GM21619 (cell line): ENCODE measurements around the gene SRMS.

Experiments used
- ATAC-seq: cut with Tn5 transposase; IDR thresholded peaks from one replicate; pipeline ENCODE4 v1.9.1; 2021; ENCODE audit not compliant: unreplicated experiment

SRMS gene

DNA sequence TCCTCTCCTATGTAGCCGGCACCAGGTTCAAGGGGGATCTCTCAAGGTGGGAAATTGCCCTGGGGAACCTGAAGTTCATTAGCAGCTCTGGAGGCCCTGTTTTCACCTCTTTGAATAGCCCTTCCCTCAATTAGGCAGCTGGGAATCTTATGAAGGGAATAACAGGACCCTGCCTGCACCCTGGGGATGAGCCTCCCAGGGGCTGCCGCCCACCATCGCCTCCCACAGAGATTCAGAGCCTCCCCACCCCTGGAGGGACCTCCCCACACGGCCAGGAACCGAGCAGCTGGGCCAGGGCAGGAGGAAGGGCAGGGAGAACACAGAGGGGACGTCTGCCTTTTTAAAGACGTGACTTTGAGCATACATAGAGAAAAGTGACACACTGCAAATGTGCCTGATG is 44.0 kb downstream of the SRMS start:
- no peak for ATAC-seq

DNA sequence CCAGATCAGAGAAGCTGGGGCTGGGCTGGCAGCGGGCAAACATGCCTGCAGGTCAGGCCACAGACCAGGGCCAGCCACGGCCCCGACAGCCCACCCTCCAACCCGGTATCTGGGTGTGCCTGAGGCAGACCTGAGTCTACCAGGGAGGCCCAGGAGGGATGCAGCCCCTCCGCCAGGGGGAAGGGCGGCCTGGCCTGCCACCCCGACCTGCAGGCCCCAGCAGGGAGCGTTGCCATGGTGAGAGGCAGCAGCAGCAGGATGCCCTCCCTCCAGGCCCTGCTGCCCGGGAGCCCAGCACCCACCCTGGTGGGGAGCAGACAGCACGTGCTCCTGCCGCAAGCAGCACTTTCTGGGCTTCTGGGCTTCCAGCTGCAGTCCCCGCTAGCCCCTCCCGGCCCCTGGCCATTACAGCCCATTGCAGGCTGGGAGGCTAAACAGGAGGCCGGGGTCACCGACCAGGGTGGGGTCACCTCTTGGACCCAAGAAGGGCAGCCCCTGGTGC is 44.8 kb downstream of the SRMS start:
- no peak for ATAC-seq

- no peak for ATAC-seq
Measured at GRCh38 chr20:63501818-63502670, 45.5 kb downstream of the SRMS start.

DNA sequence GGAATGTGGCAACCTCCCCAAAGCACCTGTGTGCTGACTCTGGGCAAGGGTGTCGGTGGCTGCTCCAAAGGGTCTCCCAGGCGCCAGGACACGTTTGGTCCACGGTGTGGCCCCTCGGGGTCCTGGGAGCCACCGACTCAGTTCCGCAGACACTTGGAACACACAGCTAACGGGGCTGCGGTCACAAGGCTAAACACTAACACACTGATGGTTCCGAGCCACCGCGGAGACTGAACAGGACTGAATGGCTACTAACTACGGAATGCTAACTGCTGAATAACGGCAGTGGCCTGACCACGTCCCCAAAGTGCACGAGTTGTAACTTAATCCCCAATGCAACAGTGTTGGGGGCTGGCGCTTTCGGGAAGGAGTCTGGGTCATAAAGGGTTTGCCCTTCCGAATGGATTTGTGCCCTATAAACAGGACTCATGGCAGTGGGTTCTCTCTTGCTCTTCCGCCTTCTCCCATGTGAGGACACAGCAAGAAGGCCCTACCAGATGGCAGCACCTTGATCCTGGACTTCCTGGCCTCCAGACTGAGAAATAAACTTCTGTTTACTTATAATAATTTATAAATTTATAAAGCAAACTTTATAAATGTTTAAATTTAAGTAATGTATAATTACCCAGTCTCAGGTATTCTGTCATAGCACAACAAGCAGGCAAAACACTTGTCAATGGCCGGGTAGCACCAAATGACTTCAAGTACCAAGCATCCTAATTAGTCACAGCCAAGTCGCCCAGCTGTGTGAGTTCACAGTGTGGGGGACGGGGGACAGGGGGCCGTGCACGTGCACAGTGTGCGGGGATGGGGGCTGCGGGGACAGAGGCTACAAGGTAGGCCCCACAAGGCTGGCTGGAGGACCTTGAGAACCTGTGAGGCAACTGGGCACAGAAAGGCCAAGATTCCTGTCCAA is 46.4 kb downstream of the SRMS start:
- no peak for ATAC-seq

DNA sequence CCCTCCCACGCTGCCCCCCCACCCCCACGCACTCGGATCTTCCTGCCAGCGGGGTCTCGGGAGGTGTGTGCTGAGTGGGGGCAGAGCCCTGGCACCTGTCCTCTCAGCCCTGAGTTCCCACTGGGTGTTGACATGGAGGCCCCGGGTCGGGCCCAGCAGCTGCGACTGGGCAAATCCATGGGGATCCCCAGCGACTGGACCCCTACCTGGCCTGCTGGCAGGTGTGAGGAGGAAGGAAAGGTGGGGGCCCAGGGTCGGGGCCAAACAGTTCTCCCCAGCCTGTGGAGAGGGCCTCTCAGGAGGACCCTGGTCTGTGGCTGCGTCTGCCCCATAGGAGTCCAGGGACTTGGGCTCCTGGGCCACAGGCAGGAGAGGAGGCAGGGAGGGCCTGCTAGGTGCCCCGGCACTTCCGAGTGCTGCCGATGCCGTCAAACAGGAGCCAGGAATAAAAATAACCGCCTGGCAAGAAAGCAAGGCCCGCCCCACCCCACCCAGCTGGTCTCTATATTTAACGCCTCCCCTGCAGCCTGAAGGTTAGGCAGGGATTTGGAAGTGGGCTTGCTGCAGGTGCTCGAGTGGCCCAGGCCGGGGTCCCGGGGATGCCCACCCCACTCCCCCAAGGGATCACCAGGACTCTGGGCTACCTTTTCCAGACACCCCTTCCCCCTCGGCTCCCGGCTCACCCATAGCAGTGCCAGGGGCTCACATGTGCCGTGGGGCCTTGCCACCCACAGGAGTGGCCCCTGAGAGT is 47.2 kb downstream of the SRMS start:
- ATAC-seq: no peak

DNA sequence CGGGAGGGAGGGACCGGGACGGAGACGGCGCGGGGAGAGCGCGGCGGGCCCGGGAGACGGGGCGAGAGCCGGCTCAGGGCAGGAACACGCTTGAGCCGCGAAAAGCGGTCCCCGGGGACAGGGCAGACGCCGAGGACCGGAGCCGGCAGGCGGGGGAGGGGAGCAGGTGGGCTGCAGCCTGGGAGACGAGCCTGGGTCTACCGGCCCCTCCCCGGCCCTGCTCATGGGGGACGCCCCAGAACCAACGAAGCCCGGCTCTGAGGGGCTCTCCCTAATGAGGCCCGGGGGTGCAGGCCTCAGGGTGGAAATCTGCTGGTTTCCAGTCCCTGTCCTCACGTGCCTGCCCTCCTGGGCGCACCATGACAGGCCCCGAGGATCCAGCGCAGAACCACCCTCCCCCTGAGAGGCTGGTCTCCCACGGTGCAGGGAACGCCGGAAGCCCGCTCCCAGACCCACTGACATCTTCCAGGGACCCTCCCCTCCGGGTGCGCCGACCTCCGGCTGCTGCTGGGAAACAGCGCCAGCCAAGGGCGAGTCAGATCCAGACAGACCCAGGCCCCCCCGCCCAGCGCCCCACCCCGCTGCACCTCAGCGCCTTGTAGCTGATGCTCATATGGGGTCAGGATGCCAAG is 48.1 kb downstream of the SRMS start:
- no peak for ATAC-seq

GRCh38 chr20:63498960-63499337 is 48.6 kb downstream of the SRMS start, which contains the start of gene EEF1A2:
TSS of gene EEF1A2 (minus strand) at chr20:63499083. CDS start at chr20:63497763, 1,320 bp downstream.
- no peak for ATAC-seq

GRCh38 chr20:63497946-63498935 is 49.3 kb downstream of the SRMS start:
- ATAC-seq: no peak

- ATAC-seq: no peak
Measured at GRCh38 chr20:63497138-63497945, 50.2 kb downstream of the SRMS start.

- ATAC-seq: no peak
Measured at GRCh38 chr20:63496596-63497120, 50.9 kb downstream of the SRMS start.

DNA sequence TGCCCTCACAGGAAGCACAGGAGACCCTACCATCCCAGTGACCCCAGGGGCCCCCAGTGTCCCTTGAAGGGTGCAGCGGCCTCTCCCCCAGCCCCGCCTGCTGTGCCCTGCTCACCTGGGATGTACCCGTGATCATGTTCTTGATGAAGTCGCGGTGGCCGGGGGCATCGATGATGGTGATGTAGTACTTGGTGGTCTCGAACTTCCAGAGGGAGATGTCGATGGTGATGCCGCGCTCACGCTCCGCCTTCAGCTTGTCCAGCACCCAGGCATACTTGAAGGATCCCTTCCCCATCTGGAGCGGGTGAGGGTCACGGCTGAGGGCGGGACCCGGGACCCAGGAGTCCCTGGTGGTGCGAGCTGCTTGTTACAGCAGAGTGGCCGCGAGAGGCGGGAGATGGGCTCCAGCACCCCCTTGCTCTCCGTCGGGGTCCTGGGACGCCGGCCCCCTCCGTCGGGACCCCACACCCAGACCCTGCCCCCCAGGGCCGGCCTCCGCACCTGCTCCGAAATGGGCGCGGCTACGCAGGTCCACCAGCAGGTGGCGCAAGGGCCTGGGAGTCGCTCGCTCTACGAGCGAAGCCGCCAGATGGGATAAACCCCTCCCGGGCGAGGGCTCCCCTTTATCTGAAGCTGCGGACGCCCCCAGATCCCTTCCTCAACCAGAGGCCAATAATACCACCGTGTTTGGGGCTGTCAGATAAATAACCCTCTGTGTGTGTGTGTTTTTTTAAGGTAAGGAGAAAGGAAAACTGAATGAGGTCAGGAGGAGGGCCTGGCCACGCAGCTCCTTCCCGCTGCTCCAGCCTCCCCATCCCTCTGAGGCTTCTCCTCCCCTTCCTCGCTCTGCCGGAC is 51.6 kb downstream of the SRMS start:
- no peak for ATAC-seq

DNA sequence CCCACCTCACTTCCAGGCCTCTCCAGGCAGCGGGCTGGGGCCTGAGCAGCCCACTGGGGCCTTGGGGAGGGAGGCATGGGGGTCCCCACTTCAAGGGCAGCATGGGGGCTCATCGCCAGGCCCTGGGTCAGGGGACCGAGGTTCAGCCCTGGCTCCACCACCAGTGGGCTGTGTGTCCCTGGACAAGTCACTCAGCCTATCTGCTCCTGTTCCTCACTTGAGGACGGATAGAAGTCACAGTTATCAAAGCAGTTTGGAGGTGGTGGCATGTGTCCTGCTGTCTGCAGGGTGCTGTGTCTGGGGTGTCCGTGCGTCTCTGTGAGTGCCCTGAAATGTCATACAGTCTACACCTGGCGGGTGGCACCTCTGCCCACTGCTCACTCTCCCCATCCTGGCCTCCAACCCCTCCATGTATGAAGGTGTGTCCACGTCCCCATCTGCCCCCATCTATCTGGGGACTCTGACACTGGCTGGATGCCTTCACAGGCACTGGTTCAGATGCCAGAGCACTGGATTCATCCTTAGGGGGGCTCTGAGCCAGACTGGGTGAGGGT is 52.3 kb downstream of the SRMS start:
- ATAC-seq: no peak

GRCh38 chr20:63494420-63495166 is 53.0 kb downstream of the SRMS start:
- ATAC-seq: no peak

DNA sequence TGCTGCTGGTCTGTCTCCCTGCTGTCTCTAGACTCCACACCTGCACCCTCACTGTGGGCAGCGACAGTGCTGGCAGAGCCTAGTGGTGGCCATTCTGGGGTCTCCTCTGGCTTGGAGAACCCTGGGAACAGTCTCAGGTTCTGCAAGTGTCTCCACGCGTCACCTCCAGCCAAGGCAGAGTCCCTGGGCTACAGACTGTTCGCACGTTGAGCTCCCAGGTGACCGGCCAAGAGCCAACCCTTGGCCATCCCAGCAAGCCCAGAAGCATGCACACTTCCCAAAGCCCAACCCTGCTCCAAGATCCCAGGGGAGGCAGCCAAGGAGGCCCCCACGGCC is 53.5 kb downstream of the SRMS start:
- no peak for ATAC-seq

GRCh38 chr20:63493563-63494020 is 54.0 kb downstream of the SRMS start:
- ATAC-seq: no peak

- no peak for ATAC-seq
Measured at GRCh38 chr20:63492982-63493381, 54.6 kb downstream of the SRMS start.
